ENCODE measurements around the gene CAB39L.

The CAB39L gene

GRCh38 chr13:49412749-49413148 lies 31.1 kb downstream of the CAB39L start:
- no peak overlapping the region for H3K27ac ChIP-seq
- H4K20me1 ChIP-seq = no peaks in the 10 kb centered on the region
- no peak for TF ChIP-seq Cebpa-rat (IDR thresholded peaks at IDR 0.05)
- peaks cover 0 to 19% (median 5%) of the 10 kb centered on the region in 10 experiments; a peak in 12 of 20 replicates for H3K4me1 ChIP-seq
- H3K36me3 ChIP-seq = no peaks in the 10 kb centered on the region; a peak in 1 of 22 replicates
- H3K9me3 ChIP-seq (replicated peaks in 1 of 11) = no peaks in the 10 kb centered on the region
- no peak overlapping the region for H3K4me2 ChIP-seq
- H3K4me3 ChIP-seq = no peak overlapping the region
- H3K27me3 ChIP-seq = no peaks in the 10 kb centered on the region
- H3K9ac ChIP-seq = no peak overlapping the region

- H3K9me3 ChIP-seq (replicated peaks in 1 of 11) = peaks cover 0 to under 1% (median 0%) of the 10 kb centered on the region in 11 experiments; a peak in 2 of 22 replicates
- no peak overlapping the region for H3K4me3 ChIP-seq
- no peak overlapping the region for H3K9ac ChIP-seq
- no peaks in the 10 kb centered on the region for H3K27me3 ChIP-seq
- no peaks in the 10 kb centered on the region for H4K20me1 ChIP-seq
- H3K4me2 ChIP-seq = no peak overlapping the region
- no peaks in the 10 kb centered on the region; a peak in 1 of 22 replicates for H3K36me3 ChIP-seq
- H3K27ac ChIP-seq = no peak overlapping the region
- no peak for TF ChIP-seq Cebpa-rat (IDR thresholded peaks at IDR 0.05)
- peaks cover 0 to 6% (median 0%) of the 10 kb centered on the region in 10 experiments; a peak in 4 of 20 replicates for H3K4me1 ChIP-seq
Measured at GRCh38 chr13:49411353-49411752, 32.5 kb downstream of the CAB39L start.

DNA sequence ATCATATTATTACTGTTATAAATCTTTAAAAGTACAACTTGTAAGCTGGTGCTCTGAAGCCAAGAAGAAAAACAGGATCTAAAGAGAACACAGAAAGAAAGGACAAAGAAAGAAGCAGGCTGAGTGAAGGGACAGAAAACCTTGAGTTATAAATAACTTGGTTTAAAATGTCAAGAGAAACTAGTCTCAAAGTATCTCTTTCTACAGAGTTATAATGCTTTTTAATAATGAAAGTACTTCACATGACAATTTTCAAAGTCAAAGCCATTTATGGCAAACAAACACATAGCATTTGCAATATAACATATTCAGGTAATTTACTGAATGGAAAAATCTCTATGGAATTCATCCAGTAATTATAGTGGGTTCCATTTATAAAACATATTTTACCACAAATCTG lies 33.4 kb downstream of the CAB39L start:
- H3K4me2 ChIP-seq = no peak overlapping the region
- TF ChIP-seq Cebpa-rat (IDR thresholded peaks at IDR 0.05) = no peak

DNA sequence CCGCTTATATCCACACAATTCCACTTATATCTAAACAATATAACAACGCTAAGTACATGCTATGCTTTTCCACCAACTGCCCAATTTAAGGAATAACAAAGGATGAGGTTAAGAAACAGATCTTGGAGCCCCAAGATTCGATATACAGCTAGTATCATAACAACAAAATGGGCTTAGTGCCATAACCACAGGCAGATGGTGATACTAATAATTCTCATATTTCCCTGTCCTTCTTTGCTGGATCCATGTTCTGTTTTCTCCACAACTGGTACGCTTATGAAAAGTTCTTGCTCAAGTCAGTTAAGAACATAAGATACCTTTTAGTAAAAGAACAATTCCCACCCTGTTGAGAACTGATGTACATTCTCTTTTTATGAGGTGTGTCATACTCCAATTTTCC lies 33.9 kb downstream of the CAB39L start:
- H3K9ac ChIP-seq = no peak overlapping the region
- TF ChIP-seq Cebpa-rat (IDR thresholded peaks at IDR 0.05) = no peak
- H3K27me3 ChIP-seq = no peaks in the 10 kb centered on the region
- no peaks in the 10 kb centered on the region for H4K20me1 ChIP-seq
- no peaks in the 10 kb centered on the region; a peak in 2 of 22 replicates for H3K36me3 ChIP-seq
- H3K4me2 ChIP-seq = no peak overlapping the region
- peaks cover 4 to 12% (median 8%) of the 10 kb centered on the region in 11 experiments; a peak in 21 of 22 replicates for H3K9me3 ChIP-seq (replicated peaks in 1 of 11)
- no peak overlapping the region for H3K4me3 ChIP-seq
- H3K4me1 ChIP-seq = no peaks in the 10 kb centered on the region
- no peak overlapping the region for H3K27ac ChIP-seq

More for the DNA sequence above, 33.4 kb downstream of the CAB39L start:
- H3K27ac ChIP-seq = no peak overlapping the region
- no peaks in the 10 kb centered on the region; a peak in 1 of 22 replicates for H3K36me3 ChIP-seq
- no peaks in the 10 kb centered on the region for H3K27me3 ChIP-seq
- no peaks in the 10 kb centered on the region for H4K20me1 ChIP-seq
- H3K9ac ChIP-seq = no peak overlapping the region
- H3K4me1 ChIP-seq = no peaks in the 10 kb centered on the region; a peak in 1 of 20 replicates
- no peak overlapping the region for H3K4me3 ChIP-seq
- peaks cover 0 to 7% (median 3%) of the 10 kb centered on the region in 11 experiments; a peak in 6 of 22 replicates for H3K9me3 ChIP-seq (replicated peaks in 1 of 11)

GRCh38 chr13:49409008-49409407 lies 34.9 kb downstream of the CAB39L start:
- Histone ChIP-seq H3K27me3 (no peaks in the 10 kb centered on the region), H3K9ac (no peak overlapping the region), H3K4me2 (no peak overlapping the region), H3K4me1 (no peaks in the 10 kb centered on the region), H3K27ac (no peak overlapping the region), H3K36me3 (peaks cover 0 to 5% (median 1%) of the 10 kb centered on the region in 11 experiments; a peak in 9 of 22 replicates), H3K4me3 (no peak overlapping the region), H3K9me3 (replicated peaks in 1 of 11) (peaks cover 14 to 22% (median 18%) of the 10 kb centered on the region in 11 experiments), H4K20me1 (no peaks in the 10 kb centered on the region)
- TF ChIP-seq Cebpa-rat (IDR thresholded peaks at IDR 0.05) = no peak

DNA sequence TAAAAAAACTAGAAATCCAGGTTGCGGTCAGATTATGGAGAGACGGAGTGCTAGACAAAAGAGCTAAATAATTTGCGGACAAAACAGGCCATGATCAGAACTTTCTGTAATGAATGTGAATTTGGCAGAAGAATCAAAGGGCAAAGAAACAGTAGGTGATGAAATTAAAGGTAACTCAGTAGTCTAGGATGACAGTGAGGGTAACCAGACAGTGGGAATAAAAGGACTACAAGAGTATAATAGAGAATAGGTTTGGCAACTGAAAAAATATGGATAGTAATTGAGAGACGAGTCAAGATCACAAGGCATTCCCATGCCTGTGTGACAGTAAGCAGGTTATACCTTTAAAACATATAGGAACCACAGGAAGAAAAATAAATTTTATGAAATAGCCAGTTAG lies 35.9 kb downstream of the CAB39L start:
- Histone ChIP-seq H4K20me1 (no peaks in the 10 kb centered on the region), H3K27me3 (no peaks in the 10 kb centered on the region), H3K4me1 (no peaks in the 10 kb centered on the region), H3K4me3 (no peak overlapping the region), H3K9me3 (replicated peaks in 1 of 11) (peaks cover 16 to 25% (median 20%) of the 10 kb centered on the region in 11 experiments), H3K36me3 (peaks cover 0 to 8% (median 4%) of the 10 kb centered on the region in 11 experiments; a peak in 9 of 22 replicates), H3K9ac (no peak overlapping the region), H3K27ac (no peak overlapping the region), H3K4me2 (no peak overlapping the region)
- no peak for TF ChIP-seq Cebpa-rat (IDR thresholded peaks at IDR 0.05)

DNA sequence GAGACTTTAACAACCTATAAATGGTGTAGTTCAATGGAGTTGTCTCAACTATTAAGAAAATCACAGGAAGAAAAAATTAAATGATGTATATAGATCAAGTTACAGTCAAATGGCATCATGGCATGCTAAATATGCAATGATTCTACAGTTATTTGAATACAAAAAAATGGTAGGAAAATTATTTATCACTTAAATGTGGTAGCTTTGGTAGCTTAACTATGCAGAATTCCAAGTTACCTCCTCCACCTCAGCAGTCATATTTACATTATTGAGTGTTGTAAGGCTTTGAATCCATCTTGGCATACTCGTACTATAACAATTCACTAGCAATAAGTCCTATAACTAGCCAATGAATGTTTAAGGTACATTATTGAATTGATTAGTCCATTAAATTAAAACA lies 36.8 kb downstream of the CAB39L start:
- no peak for TF ChIP-seq Cebpa-rat (IDR thresholded peaks at IDR 0.05)
- Histone ChIP-seq H3K9me3 (replicated peaks in 1 of 11) (peaks cover 16 to 25% (median 20%) of the 10 kb centered on the region in 11 experiments), H3K4me1 (no peaks in the 10 kb centered on the region), H3K4me2 (no peak overlapping the region), H4K20me1 (no peaks in the 10 kb centered on the region), H3K27me3 (no peaks in the 10 kb centered on the region), H3K27ac (no peak overlapping the region), H3K36me3 (peaks cover 0 to 8% (median 4%) of the 10 kb centered on the region in 11 experiments; a peak in 9 of 22 replicates), H3K4me3 (no peak overlapping the region), H3K9ac (no peak overlapping the region)

- peaks cover 16 to 25% (median 20%) of the 10 kb centered on the region in 11 experiments for H3K9me3 ChIP-seq (replicated peaks in 1 of 11)
- H4K20me1 ChIP-seq = no peaks in the 10 kb centered on the region
- peaks cover 0 to 8% (median 4%) of the 10 kb centered on the region in 11 experiments; a peak in 9 of 22 replicates for H3K36me3 ChIP-seq
Measured at GRCh38 chr13:49404703-49405020, 39.2 kb downstream of the CAB39L start.

DNA sequence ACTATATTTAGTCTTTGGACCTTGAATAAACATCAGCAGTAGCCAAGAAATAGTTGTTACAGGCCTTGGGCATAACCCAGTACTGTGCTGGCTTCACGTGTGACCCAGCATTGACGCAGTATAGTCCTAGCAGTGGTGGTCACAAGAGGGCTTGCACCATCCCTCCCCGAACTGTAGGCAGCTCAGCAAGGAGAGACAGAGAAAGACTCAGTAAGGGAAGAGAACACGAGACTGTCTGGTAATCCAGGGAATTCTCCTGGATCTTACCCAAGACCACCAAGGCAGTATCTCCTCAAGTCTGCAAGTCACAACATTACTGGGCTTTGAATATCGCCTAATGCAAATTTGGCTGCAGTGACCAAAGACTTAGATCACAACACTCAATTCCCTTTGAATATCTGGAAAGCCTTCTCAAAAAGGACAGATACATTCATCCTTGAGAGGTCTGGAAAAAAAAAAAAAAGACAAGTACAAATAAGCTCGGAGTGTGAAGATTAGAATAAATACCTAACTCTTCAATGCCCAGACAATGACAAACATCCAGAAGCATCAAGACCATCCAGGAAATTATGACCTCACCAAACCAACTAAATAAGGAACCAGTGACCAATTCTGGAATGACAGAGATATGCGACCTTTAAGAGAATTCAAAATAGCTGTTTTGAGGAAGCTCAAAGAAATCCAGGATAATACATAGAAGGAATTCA lies 39.7 kb downstream of the CAB39L start:
- Histone ChIP-seq H3K27me3 (no peaks in the 10 kb centered on the region), H3K27ac (no peak overlapping the region), H3K9me3 (replicated peaks in 1 of 11) (peaks cover 16 to 25% (median 20%) of the 10 kb centered on the region in 11 experiments), H3K4me3 (no peak overlapping the region), H3K4me2 (no peak overlapping the region), H4K20me1 (no peaks in the 10 kb centered on the region), H3K4me1 (no peaks in the 10 kb centered on the region), H3K9ac (no peak overlapping the region), H3K36me3 (peaks cover 0 to 8% (median 4%) of the 10 kb centered on the region in 11 experiments; a peak in 9 of 22 replicates)
- no peak for TF ChIP-seq Cebpa-rat (IDR thresholded peaks at IDR 0.05)

More at GRCh38 chr13:49404703-49405020, 39.2 kb downstream of the CAB39L start:
- no peaks in the 10 kb centered on the region for H3K27me3 ChIP-seq
- H3K4me1 ChIP-seq = no peaks in the 10 kb centered on the region
- H3K9ac ChIP-seq = no peak overlapping the region
- no peak overlapping the region for H3K4me3 ChIP-seq
- no peak overlapping the region for H3K4me2 ChIP-seq
- no peak for TF ChIP-seq Cebpa-rat (IDR thresholded peaks at IDR 0.05)
- no peak overlapping the region for H3K27ac ChIP-seq

Data from BLaER1 treated with 17β-estradiol and CSF1 and Interleukin-3, amounts not matched to agents 10 nM and 100 nM (cell line).